HFFc6 (cell line): ENCODE results near the gene NECTIN3. TPM values are rescaled to one million over a fixed set of nuclear protein-coding genes. Genes with fewer than 3 reads are reported as not detected.

ENCODE experiments used
- DNase-seq: peaks from one replicate; pipeline ENCODE4 v3.0.0-alpha.2; 2018
- H3K27ac Mint-ChIP-seq: 2 replicates; pipeline ENCODE4 v1.8.0; 2020; ENCODE audit warnings: mild to moderate bottlenecking, mixed read lengths
- H3K27me3 Mint-ChIP-seq: 2 replicates; pipeline ENCODE4 v1.8.0; 2021; ENCODE audit warnings: mild to moderate bottlenecking, moderate library complexity, mixed read lengths; ENCODE audit not compliant: insufficient read depth
- H3K36me3 Mint-ChIP-seq: 2 replicates; pipeline ENCODE4 v1.8.0; 2021; ENCODE audit warnings: low read depth, mixed read lengths
- H3K4me1 Mint-ChIP-seq: 2 replicates; pipeline ENCODE4 v1.8.0; 2020; ENCODE audit warnings: low read depth, mixed read lengths
- H3K4me3 Mint-ChIP-seq: 2 replicates; pipeline ENCODE4 v1.8.0; 2020; ENCODE audit warnings: mild to moderate bottlenecking, moderate library complexity, mixed read lengths
- H3K9me3 Mint-ChIP-seq: 2 replicates; pipeline ENCODE4 v1.8.0; 2020; ENCODE audit warnings: mild to moderate bottlenecking, mixed read lengths
- total RNA-seq, 6 experiments: library from RNA; stranded (reverse); fragmentation: NEBNext Ultra II Directional; extraction: Animal tissue kit (Norgen Biotek cat#: 25700); gene quantifications; 2 replicates in 1 of 6; 3 replicates in 5 of 6; pipeline ENCODE4 v1.2.3, GENCODE V29; 2021
- TF ChIP-seq, protein P1 (sequence below): fragments of 200-600 bp; sonication (generic); IDR thresholded peaks from 2 replicates; pipeline ENCODE4 v1.5.0; 2021; ENCODE audit warnings: antibody characterized with exemption, mild to moderate bottlenecking

Gene NECTIN3
- total RNA-seq, 6 experiments from 2014 or later: 61.5 to 103 (median 84.9) TPM

DNA sequence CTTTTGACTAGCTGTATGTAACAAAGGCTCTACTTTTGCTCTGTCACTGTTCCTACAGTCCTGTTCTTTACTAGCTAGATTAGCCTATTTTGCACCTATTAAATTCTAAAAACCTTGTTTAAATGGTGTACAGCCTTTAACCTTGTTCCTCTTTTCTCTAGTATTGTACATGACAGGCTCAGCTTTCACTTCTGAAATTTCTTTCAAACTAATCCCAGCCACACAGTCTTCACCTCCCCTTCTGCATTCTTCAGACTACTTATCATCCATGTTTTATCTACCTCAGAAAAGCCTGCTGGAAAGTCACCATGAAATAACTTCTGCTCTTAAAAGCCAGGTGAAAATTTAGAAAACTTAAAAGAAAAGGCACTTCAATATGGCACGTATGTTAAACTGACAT, 122.4 kb downstream of the NECTIN3 start:
- no peak overlapping the region; the same call in 1 of the 2 replicates for H3K27ac Mint-ChIP-seq
- no peak overlapping the region; the same call in 1 of the 2 replicates for H3K4me3 Mint-ChIP-seq
- H3K27me3 Mint-ChIP-seq: no peaks in the 10 kb centered on the region
- DNase-seq: no peak
- no peaks in the 10 kb centered on the region for H3K9me3 Mint-ChIP-seq
- H3K4me1 Mint-ChIP-seq: peaks cover 13% of the 10 kb centered on the region; the same call in 1 of the 2 replicates
- TF ChIP-seq, protein P1, sequence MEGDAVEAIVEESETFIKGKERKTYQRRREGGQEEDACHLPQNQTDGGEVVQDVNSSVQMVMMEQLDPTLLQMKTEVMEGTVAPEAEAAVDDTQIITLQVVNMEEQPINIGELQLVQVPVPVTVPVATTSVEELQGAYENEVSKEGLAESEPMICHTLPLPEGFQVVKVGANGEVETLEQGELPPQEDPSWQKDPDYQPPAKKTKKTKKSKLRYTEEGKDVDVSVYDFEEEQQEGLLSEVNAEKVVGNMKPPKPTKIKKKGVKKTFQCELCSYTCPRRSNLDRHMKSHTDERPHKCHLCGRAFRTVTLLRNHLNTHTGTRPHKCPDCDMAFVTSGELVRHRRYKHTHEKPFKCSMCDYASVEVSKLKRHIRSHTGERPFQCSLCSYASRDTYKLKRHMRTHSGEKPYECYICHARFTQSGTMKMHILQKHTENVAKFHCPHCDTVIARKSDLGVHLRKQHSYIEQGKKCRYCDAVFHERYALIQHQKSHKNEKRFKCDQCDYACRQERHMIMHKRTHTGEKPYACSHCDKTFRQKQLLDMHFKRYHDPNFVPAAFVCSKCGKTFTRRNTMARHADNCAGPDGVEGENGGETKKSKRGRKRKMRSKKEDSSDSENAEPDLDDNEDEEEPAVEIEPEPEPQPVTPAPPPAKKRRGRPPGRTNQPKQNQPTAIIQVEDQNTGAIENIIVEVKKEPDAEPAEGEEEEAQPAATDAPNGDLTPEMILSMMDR: no peak
- peaks cover 42% of the 10 kb centered on the region for H3K36me3 Mint-ChIP-seq

DNA sequence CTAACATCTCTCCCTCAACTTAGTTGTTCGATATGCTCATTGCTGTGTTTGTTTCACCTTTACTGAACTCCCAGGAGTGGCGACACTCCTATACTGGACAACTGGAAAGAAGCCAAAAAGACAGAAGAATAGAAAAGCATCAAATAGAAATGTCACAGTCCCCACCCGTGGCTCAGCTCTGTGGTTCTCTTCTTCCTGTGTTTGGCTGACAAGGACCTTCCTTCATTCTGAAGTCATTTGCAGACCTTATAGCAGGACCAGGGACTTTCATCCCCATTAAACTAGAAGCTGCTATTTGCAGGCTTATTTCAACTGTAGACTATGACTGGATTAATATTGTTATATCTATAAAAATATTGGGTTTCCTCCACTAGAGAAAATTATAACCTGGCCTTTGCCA, 125.9 kb downstream of the NECTIN3 start:
- no peaks in the 10 kb centered on the region for H3K9me3 Mint-ChIP-seq
- H3K36me3 Mint-ChIP-seq: peaks cover 44% of the 10 kb centered on the region
- no peak overlapping the region for H3K4me3 Mint-ChIP-seq
- no peaks in the 10 kb centered on the region for H3K27me3 Mint-ChIP-seq
- H3K27ac Mint-ChIP-seq: no peak overlapping the region
- TF ChIP-seq, protein P1: no peak
- peaks cover 29% of the 10 kb centered on the region for H3K4me1 Mint-ChIP-seq
- DNase-seq: no peak

DNA sequence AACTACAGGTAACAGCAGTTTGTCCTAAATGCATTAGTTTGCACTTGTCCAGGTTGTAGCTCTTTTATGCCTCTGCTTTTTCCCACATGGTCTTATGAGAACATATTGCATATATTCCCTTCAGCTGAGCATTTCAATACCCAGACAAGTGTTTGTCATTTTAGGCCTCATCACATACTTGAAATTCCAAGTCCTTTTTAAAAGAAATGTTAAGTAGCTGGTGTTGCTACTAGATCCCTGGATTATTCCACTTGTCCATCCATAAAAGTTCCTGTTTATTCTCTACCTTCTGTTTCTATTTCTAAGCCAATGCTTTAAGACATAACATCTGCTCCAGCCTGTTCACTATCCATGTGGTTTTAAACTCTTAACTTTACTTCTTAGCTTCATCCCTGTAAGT, 128.4 kb downstream of the NECTIN3 start:
- DNase-seq: peak; percentile 1
- no peak overlapping the region for H3K4me3 Mint-ChIP-seq
- peaks cover 4% of the 10 kb centered on the region for H3K27me3 Mint-ChIP-seq
- TF ChIP-seq, protein P1: no peak
- H3K36me3 Mint-ChIP-seq: peaks cover 31% of the 10 kb centered on the region
- H3K4me1 Mint-ChIP-seq: peaks cover 21% of the 10 kb centered on the region
- no peaks in the 10 kb centered on the region for H3K9me3 Mint-ChIP-seq
- no peak overlapping the region for H3K27ac Mint-ChIP-seq

DNA sequence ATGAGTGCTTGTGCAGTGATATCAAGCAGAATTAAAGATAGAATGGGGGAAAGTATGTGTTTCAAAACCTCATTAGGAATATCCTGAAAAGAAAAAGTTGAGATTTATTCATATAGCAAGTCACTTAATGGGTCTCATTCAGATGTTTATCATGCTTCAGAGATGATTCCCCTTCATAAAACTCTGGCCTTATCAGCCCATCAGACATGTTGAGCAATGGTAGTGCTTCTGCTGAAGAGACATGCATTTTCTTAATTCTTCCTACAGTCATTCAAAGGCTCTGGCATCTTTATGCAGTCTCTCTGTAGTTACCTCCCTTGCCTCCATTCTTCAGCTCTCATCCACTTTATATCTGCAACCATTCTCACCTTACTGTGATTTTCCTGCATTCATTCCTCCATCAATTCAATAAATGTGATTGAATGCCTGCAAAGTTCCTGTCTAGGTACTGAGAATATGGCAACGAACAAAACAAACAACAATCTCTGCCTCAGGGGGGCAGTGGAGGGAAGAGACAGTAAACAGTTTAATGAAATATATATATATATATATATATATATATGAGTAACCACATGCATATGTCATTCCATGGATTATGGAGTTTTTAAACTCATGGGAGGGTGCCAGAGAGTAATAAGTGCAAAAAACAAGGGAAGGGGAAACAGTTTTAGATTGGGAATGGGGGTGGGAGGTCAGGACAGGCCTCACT, 138.5 kb downstream of the NECTIN3 start:
- Mint-ChIP-seq H3K4me1 (peaks cover 6% of the 10 kb centered on the region), H3K27me3 (no peaks in the 10 kb centered on the region; the same call in 1 of the 2 replicates), H3K9me3 (no peaks in the 10 kb centered on the region), H3K4me3 (no peak overlapping the region), H3K36me3 (peaks cover 5% of the 10 kb centered on the region; the same call in 1 of the 2 replicates), H3K27ac (no peak overlapping the region)
- TF ChIP-seq, protein P1: peak; percentile 67
- DNase-seq: peak; percentile 85

DNA sequence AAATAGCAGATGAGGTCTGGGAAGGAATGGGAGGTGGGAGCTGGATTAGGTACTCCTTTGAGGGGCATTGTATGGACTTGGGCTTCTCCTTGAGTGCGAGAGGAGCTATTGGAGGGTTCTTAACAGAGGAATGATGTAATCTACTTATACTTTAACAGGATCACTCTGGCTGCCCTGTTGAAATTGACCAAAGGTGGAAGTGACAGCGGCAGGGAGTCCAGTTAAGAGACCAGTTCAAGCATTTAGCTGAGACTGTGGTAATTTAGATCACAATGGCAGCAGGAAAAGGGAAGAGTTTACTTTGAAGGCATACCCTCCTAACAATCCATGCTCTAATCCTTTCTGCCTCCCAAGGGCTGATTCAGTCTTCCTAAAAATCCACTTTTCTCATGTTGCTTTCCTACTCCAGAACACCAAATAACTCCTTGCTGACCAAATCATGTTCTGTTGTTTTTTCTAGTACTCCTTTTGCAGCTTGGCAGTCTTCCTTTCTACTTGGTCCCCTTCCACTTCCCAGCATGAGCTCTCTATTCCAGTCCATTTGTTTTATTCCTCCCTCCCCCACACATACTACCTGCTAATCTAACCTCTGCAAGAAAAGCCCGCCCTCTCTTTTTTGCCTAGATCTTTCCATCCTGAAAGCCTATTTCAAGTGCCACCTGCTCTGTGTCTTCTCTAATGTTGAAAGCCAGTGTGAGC, 139.4 kb downstream of the NECTIN3 start:
- TF ChIP-seq, protein P1: no peak
- Mint-ChIP-seq H3K27me3 (no peaks in the 10 kb centered on the region; the same call in 1 of the 2 replicates), H3K4me1 (peaks cover 15% of the 10 kb centered on the region), H3K4me3 (no peak overlapping the region), H3K36me3 (peaks cover 5% of the 10 kb centered on the region; the same call in 1 of the 2 replicates), H3K9me3 (no peaks in the 10 kb centered on the region), H3K27ac (no peak overlapping the region)
- DNase-seq: no peak
